PC-9 (cell line): ENCODE data around the gene AVL9.

Experiments
- CTCF ChIP-seq: fragments of 200-600 bp; sonication (generic); conservative IDR thresholded peaks from 2 replicates; pipeline ENCODE4 v1.6.1; 2017; ENCODE audit warnings: mixed run types, antibody characterized with exemption, mild to moderate bottlenecking, moderate library complexity
- EZH2 ChIP-seq: fragments of 200-600 bp; sonication (generic); IDR thresholded peaks from 2 replicates; pipeline ENCODE4 v1.8.0; 2017; ENCODE audit warnings: antibody characterized with exemption, low read depth

- TF ChIP-seq CTCF = no peak
- TF ChIP-seq EZH2 = no peak
These were observed 24.4 kb upstream of the AVL9 start for GRCh38 chr7:32470871-32471270.
